ENCODE results near the gene MYH16. TPM values are rescaled to one million over a fixed set of nuclear protein-coding genes. Genes with fewer than 3 reads are reported as not detected.

The MYH16 gene
- total and polyA plus RNA-seq, 7 experiments from 2014 or later = not detected

DNA sequence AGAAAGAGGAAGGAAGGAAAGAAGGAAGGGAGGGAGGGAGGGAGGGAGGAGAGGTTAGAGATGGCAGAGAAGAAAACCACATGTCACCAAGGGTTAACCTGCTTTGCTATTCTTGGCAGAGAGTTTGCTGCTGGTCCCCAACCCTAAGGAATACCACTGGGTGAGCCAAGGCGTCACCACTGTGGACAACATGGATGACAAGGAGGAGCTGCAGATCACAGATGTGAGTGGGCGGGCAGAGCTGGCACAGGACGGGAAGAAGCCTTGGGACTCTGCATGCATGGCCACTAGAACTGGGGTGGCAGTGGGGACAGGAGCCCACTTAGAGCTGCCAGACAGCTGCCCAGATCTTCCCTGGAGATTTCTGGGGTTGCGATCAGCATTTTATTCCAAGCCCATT, 17.2 kb upstream of the MYH16 start:
- no peak overlapping the region for H3K4me3 ChIP-seq (ENCODE audit: low read length)
- CTCF ChIA-PET = no interaction called here
- no peak overlapping the region for H3K27ac Mint-ChIP-seq
- DNase-seq (no peak), ATAC-seq (no peak)
- no peaks in the 10 kb centered on the region for H3K4me1 Mint-ChIP-seq
- H3K36me3 ChIP-seq (ENCODE audit: control insufficient read depth in 2 of 3, insufficient read depth in 3 of 3, low read length in 3 of 3) = no peaks in the 10 kb centered on the region
- POLR2A ChIA-PET = no interaction called here
- no peaks in the 10 kb centered on the region for H3K27me3 ChIP-seq (ENCODE audit: control insufficient read depth in 2 of 2, insufficient read depth in 2 of 2, low read length in 2 of 2)
- H3K27ac ChIP-seq (ENCODE audit: low read depth, low read length) = no peak overlapping the region
- H3K36me3 Mint-ChIP-seq = no peaks in the 10 kb centered on the region
- no peak overlapping the region for H3K4me3 Mint-ChIP-seq
- no peaks in the 10 kb centered on the region for H3K4me1 ChIP-seq (ENCODE audit: control insufficient read depth in 2 of 2, insufficient read depth in 2 of 2, low read length in 2 of 2)
- intact Hi-C loops (cut with micrococcal nuclease) = no loop called here
- H3K9me3 Mint-ChIP-seq = peaks cover 0 to 2% (median 0%) of the 10 kb centered on the region in 11 donors
- peaks cover 0 to 6% (median 0%) of the 10 kb centered on the region in 5 donors for H3K27me3 Mint-ChIP-seq
- no peaks in the 10 kb centered on the region for H3K9me3 ChIP-seq (ENCODE audit: control insufficient read depth in 2 of 3, low read length in 3 of 3)

GRCh38 chr7:99257065-99257464, 15.6 kb upstream of the MYH16 start:
- H3K27me3 Mint-ChIP-seq = peaks cover 0 to 8% (median 0%) of the 10 kb centered on the region in 5 donors

DNA sequence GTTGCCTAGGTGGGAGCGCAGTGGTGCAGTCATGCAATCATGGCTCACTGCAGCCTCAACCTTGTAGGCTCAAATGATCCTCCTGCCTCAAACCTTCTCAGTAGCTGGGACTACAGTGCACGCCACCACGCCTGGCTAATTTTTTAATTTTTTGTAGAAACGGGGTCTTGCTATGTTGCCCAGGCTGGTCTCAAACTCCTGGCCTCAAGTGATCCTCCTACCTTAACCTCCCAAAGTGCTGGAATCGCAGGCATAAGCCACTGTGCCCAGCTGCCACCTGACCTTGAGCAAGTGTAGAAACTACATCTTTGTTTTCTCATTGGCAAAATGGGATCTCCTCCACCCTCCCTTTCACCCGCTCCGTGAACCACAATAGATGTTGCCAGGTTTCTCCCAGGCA, 15.0 kb upstream of the MYH16 start:
- H3K4me1 Mint-ChIP-seq = no peaks in the 10 kb centered on the region

More at GRCh38 chr7:99257065-99257464, 15.6 kb upstream of the MYH16 start:
- no peaks in the 10 kb centered on the region for H3K4me1 ChIP-seq (ENCODE audit: control insufficient read depth in 2 of 2, insufficient read depth in 2 of 2, low read length in 2 of 2)
- Mint-ChIP-seq H3K27ac (no peak overlapping the region), H3K4me3 (no peak overlapping the region), H3K4me1 (no peaks in the 10 kb centered on the region), H3K9me3 (peaks cover 0 to 2% (median 0%) of the 10 kb centered on the region in 11 donors), H3K36me3 (no peaks in the 10 kb centered on the region)
- no peaks in the 10 kb centered on the region for H3K9me3 ChIP-seq (ENCODE audit: control insufficient read depth in 2 of 3, low read length in 3 of 3)
- H3K27ac ChIP-seq (ENCODE audit: low read depth, low read length) = no peak overlapping the region
- ChIA-PET CTCF (no interaction called here), POLR2A (no interaction called here)
- H3K4me3 ChIP-seq (ENCODE audit: low read length) = no peak overlapping the region
- DNase-seq (no peak), ATAC-seq (no peak)
- intact Hi-C loops (cut with micrococcal nuclease) = no loop called here
- no peaks in the 10 kb centered on the region for H3K36me3 ChIP-seq (ENCODE audit: control insufficient read depth in 2 of 3, insufficient read depth in 3 of 3, low read length in 3 of 3)
- H3K27me3 ChIP-seq (ENCODE audit: control insufficient read depth in 2 of 2, insufficient read depth in 2 of 2, low read length in 2 of 2) = no peaks in the 10 kb centered on the region

GRCh38 chr7:99258501-99258900, 14.1 kb upstream of the MYH16 start:
- ChIA-PET CTCF (no interaction called here), POLR2A (no interaction called here)
- no peak overlapping the region for H3K4me3 ChIP-seq (ENCODE audit: low read length)
- no peaks in the 10 kb centered on the region for H3K4me1 Mint-ChIP-seq
- no peaks in the 10 kb centered on the region for H3K27me3 ChIP-seq (ENCODE audit: control insufficient read depth in 2 of 2, insufficient read depth in 2 of 2, low read length in 2 of 2)
- intact Hi-C loops (cut with micrococcal nuclease) = no loop called here
- DNase-seq (no peak), ATAC-seq (no peak)
- H3K4me3 Mint-ChIP-seq = no peak overlapping the region
- H3K36me3 ChIP-seq (ENCODE audit: control insufficient read depth in 2 of 3, insufficient read depth in 3 of 3, low read length in 3 of 3) = no peaks in the 10 kb centered on the region
- no peak overlapping the region for H3K27ac ChIP-seq (ENCODE audit: low read depth, low read length)
- H3K9me3 Mint-ChIP-seq = peaks cover 0 to 2% (median 0%) of the 10 kb centered on the region in 11 donors
- H3K27ac Mint-ChIP-seq = no peak overlapping the region
- no peaks in the 10 kb centered on the region for H3K36me3 Mint-ChIP-seq
- H3K27me3 Mint-ChIP-seq = peaks cover 0 to 8% (median 0%) of the 10 kb centered on the region in 5 donors
- H3K9me3 ChIP-seq (ENCODE audit: control insufficient read depth in 2 of 3, low read length in 3 of 3) = no peaks in the 10 kb centered on the region
- H3K4me1 ChIP-seq (ENCODE audit: control insufficient read depth in 2 of 2, insufficient read depth in 2 of 2, low read length in 2 of 2) = no peaks in the 10 kb centered on the region

More for the DNA sequence above, 15.0 kb upstream of the MYH16 start:
- no peak overlapping the region for H3K27ac ChIP-seq (ENCODE audit: low read depth, low read length)
- peaks cover 0 to 2% (median 0%) of the 10 kb centered on the region in 11 donors for H3K9me3 Mint-ChIP-seq
- CTCF ChIA-PET = no interaction called here
- peaks cover 0 to 8% (median 0%) of the 10 kb centered on the region in 5 donors for H3K27me3 Mint-ChIP-seq
- H3K4me3 Mint-ChIP-seq = no peak overlapping the region
- H3K4me1 ChIP-seq (ENCODE audit: control insufficient read depth in 2 of 2, insufficient read depth in 2 of 2, low read length in 2 of 2) = no peaks in the 10 kb centered on the region
- H3K27me3 ChIP-seq (ENCODE audit: control insufficient read depth in 2 of 2, insufficient read depth in 2 of 2, low read length in 2 of 2) = no peaks in the 10 kb centered on the region
- H3K4me3 ChIP-seq (ENCODE audit: low read length) = no peak overlapping the region
- no peak for ATAC-seq
- intact Hi-C loops (cut with micrococcal nuclease) = no loop called here
- H3K36me3 Mint-ChIP-seq = no peaks in the 10 kb centered on the region
- H3K36me3 ChIP-seq (ENCODE audit: control insufficient read depth in 2 of 3, insufficient read depth in 3 of 3, low read length in 3 of 3) = no peaks in the 10 kb centered on the region
- POLR2A ChIA-PET = no interaction called here
- no peak for DNase-seq
- no peaks in the 10 kb centered on the region for H3K9me3 ChIP-seq (ENCODE audit: control insufficient read depth in 2 of 3, low read length in 3 of 3)
- H3K27ac Mint-ChIP-seq = no peak overlapping the region

DNA sequence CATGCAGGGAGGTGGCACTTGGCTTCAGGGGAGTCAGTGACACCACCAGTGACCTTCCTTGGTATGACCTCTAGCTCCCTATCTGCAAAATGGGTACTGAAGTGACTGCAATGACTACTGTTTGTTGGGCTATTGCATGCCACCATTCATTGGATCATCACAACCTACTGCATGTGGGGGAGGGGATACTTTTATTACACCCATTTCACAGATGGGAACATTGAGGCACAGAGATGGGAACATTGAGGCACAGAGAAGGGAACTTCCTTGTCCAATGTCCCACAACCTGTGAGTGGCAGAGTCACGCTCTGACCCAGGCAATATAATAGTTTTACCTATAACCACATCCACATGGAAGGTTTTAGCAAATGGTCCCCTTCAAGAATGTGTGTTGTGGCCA, 12.2 kb upstream of the MYH16 start:
- Mint-ChIP-seq H3K4me3 (no peak overlapping the region), H3K27me3 (peaks cover 0 to 10% (median 0%) of the 10 kb centered on the region in 5 donors), H3K9me3 (no peaks in the 10 kb centered on the region), H3K27ac (no peak overlapping the region), H3K4me1 (no peaks in the 10 kb centered on the region), H3K36me3 (no peaks in the 10 kb centered on the region)
- no peaks in the 10 kb centered on the region for H3K9me3 ChIP-seq (ENCODE audit: control insufficient read depth in 2 of 3, low read length in 3 of 3)
- ATAC-seq = no peak
- H3K4me1 ChIP-seq (ENCODE audit: control insufficient read depth in 2 of 2, insufficient read depth in 2 of 2, low read length in 2 of 2) = no peaks in the 10 kb centered on the region
- H3K36me3 ChIP-seq (ENCODE audit: control insufficient read depth in 2 of 3, insufficient read depth in 3 of 3, low read length in 3 of 3) = no peaks in the 10 kb centered on the region
- ChIA-PET POLR2A (no interaction called here), CTCF (no interaction called here)
- H3K27me3 ChIP-seq (ENCODE audit: control insufficient read depth in 2 of 2, insufficient read depth in 2 of 2, low read length in 2 of 2) = no peaks in the 10 kb centered on the region
- no peak overlapping the region for H3K4me3 ChIP-seq (ENCODE audit: low read length)
- no peak overlapping the region for H3K27ac ChIP-seq (ENCODE audit: low read depth, low read length)
- no peak for DNase-seq
- intact Hi-C loops (cut with micrococcal nuclease) = no loop called here

DNA sequence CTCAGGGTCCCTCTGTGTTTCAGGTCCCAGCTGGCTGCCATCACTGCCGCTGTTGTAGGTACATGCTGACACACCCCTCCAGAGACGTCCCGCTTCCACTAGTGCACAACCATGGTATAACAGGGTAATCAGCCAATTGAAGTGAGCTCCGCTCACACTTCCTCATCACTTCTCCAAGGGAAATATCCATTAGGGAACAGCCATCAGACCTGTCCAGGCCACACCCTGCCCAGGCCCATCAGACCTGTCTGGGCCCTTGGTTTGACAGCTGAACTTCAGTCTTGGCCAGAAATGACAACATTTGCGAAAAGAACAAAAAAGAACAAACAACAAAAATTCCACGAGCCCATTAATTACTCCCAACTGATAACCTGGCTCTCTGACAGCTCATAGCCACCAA, 11.0 kb upstream of the MYH16 start:
- Mint-ChIP-seq H3K36me3 (no peaks in the 10 kb centered on the region), H3K27ac (peak overlapping the region in 1 of 9 donors; percentile 17), H3K9me3 (peaks cover 0 to 3% (median 0%) of the 10 kb centered on the region in 11 donors), H3K27me3 (peaks cover 0 to 15% (median 7%) of the 10 kb centered on the region in 5 donors), H3K4me3 (no peak overlapping the region), H3K4me1 (no peaks in the 10 kb centered on the region)
- ChIA-PET CTCF (no interaction called here), POLR2A (no interaction called here)
- Histone ChIP-seq H3K36me3 (ENCODE audit: control insufficient read depth in 2 of 3, insufficient read depth in 3 of 3, low read length in 3 of 3) (no peaks in the 10 kb centered on the region), H3K4me3 (ENCODE audit: low read length) (no peak overlapping the region), H3K27ac (ENCODE audit: low read depth, low read length) (no peak overlapping the region), H3K27me3 (ENCODE audit: control insufficient read depth in 2 of 2, insufficient read depth in 2 of 2, low read length in 2 of 2) (no peaks in the 10 kb centered on the region), H3K9me3 (ENCODE audit: control insufficient read depth in 2 of 3, low read length in 3 of 3) (no peaks in the 10 kb centered on the region), H3K4me1 (ENCODE audit: control insufficient read depth in 2 of 2, insufficient read depth in 2 of 2, low read length in 2 of 2) (no peaks in the 10 kb centered on the region)
- intact Hi-C loops (cut with micrococcal nuclease) = no loop called here
- ATAC-seq (no peak), DNase-seq (no peak)

DNA sequence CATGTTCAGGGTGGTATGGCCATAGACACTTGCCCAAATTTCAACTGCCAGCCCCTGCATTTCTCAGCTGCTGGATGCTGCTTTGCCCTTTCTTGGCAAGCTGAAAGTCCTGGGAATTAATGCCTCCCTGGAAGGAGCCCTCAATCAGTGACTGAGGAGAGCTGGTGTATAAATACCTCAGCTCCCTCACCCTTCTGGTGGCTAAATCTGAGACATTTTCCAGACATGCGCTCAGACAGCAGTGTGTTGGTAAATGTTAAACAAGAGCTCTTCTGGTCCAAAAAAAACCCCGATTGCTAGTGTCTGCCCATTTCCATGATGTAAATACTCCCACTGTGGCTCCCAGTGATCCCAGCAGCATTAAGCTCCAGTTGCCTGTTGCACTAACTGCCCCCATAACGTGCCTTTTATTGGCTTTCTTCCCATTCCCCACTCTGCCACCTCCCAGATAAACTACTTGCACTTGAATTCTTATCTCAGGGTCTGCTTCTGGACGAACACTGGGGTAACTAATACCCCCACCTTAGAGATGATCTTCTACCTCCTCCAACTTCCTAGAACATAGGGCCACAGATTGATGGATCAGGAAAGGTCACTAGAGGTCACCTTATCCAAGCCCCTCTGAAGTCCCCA, 6.7 kb upstream of the MYH16 start:
- peak overlapping the region in 1 of 9 donors; percentile 34 for H3K27ac Mint-ChIP-seq
- Histone ChIP-seq H3K36me3 (ENCODE audit: control insufficient read depth in 2 of 3, insufficient read depth in 3 of 3, low read length in 3 of 3) (no peaks in the 10 kb centered on the region), H3K4me3 (ENCODE audit: low read length) (no peak overlapping the region), H3K27me3 (ENCODE audit: control insufficient read depth in 2 of 2, insufficient read depth in 2 of 2, low read length in 2 of 2) (no peaks in the 10 kb centered on the region), H3K27ac (ENCODE audit: low read depth, low read length) (no peak overlapping the region), H3K9me3 (ENCODE audit: control insufficient read depth in 2 of 3, low read length in 3 of 3) (no peaks in the 10 kb centered on the region), H3K4me1 (ENCODE audit: control insufficient read depth in 2 of 2, insufficient read depth in 2 of 2, low read length in 2 of 2) (no peaks in the 10 kb centered on the region)
- ATAC-seq (no peak), DNase-seq (no peak)
- H3K4me1 Mint-ChIP-seq = no peaks in the 10 kb centered on the region
- intact Hi-C loops (cut with micrococcal nuclease) = no loop called here
- ChIA-PET CTCF (no interaction called here), POLR2A (no interaction called here)
- peaks cover 0 to 17% (median 9%) of the 10 kb centered on the region in 5 donors for H3K27me3 Mint-ChIP-seq
- no peak overlapping the region for H3K4me3 Mint-ChIP-seq
- H3K36me3 Mint-ChIP-seq = no peaks in the 10 kb centered on the region
- peaks cover 0 to 3% (median 0%) of the 10 kb centered on the region in 11 donors for H3K9me3 Mint-ChIP-seq

All from naive thymus-derived CD4-positive, alpha-beta T cell (primary cell).